ENCODE results near the gene RFNG.

- no peak for TF ChIP-seq CTCF (IDR thresholded peaks at IDR 0.05)
- no peak for TF ChIP-seq ZC3H11A (IDR thresholded peaks at IDR 0.05)
- TF ChIP-seq RAD21 (conservative IDR thresholded peaks at IDR 0.05 in 1 of 2, IDR thresholded peaks at IDR 0.05 in 1 of 2): no peak
- TF ChIP-seq RFX5 (IDR thresholded peaks at IDR 0.05): no peak
- TF ChIP-seq EP300 (IDR thresholded peaks at IDR 0.05): no peak
- no peak for TF ChIP-seq SREBF2 (IDR thresholded peaks at IDR 0.05)
- TF ChIP-seq POLR2A (IDR thresholded peaks at IDR 0.05; ENCODE audit: low read length): no peak
Observed at GRCh38 chr17:82053130-82053529, 1.5 kb upstream of the RFNG start.

All from A549 (cell line).